GM23338 (cell line): ENCODE measurements around the gene TIMM22. TPM values are rescaled to one million over a fixed set of nuclear protein-coding genes. Genes with fewer than 3 reads are reported as not detected.

ENCODE experiments used
- ATAC-seq: fragments of 200-7000 bp; cut with Tn5 transposase; 3 replicates; pipeline ENCODE4 v1.9.1; 2020
- DNase-seq: peaks from one replicate; pipeline ENCODE4 v3.0.0-alpha.2; 2015; ENCODE audit warnings: low spot score
- H2AFZ ChIP-seq: fragments of 200-600 bp; sonication (generic); 2 replicates; pipeline ENCODE4 v1.8.0; 2016; ENCODE audit warnings: antibody characterized with exemption, mild to moderate bottlenecking, moderate library complexity
- H3F3A ChIP-seq: fragments of 200-600 bp; sonication (generic); replicated peaks from 2 replicates; pipeline ENCODE4 v1.8.0; 2017; ENCODE audit warnings: antibody characterized with exemption, mixed run types, low read depth
- H3K27ac ChIP-seq: fragments of 200-600 bp; sonication (generic); 2 replicates; pipeline ENCODE4 v1.6.1; 2016; ENCODE audit warnings: low read depth
- H3K27me3 ChIP-seq: fragments of 200-600 bp; sonication (generic); 2 replicates; pipeline ENCODE4 v1.8.0; 2016; ENCODE audit warnings: mild to moderate bottlenecking, mixed run types, moderate library complexity; ENCODE audit not compliant: insufficient read depth
- H3K36me3 ChIP-seq: fragments of 200-600 bp; sonication (generic); 2 replicates; pipeline ENCODE4 v1.8.0; 2016; ENCODE audit warnings: mild to moderate bottlenecking; ENCODE audit not compliant: insufficient read depth
- H3K4me1 ChIP-seq: fragments of 200-600 bp; sonication (generic); 2 replicates; pipeline ENCODE4 v1.8.0; 2016; ENCODE audit warnings: mild to moderate bottlenecking, moderate library complexity; ENCODE audit not compliant: insufficient read depth
- H3K4me2 ChIP-seq: fragments of 200-600 bp; sonication (generic); 2 replicates; pipeline ENCODE4 v1.7.1; 2017; ENCODE audit warnings: mixed run types
- H3K4me3 ChIP-seq: fragments of 200-600 bp; sonication (generic); 2 replicates; pipeline ENCODE4 v1.6.1; 2016; ENCODE audit warnings: mixed run types
- H3K79me2 ChIP-seq: fragments of 200-600 bp; sonication (generic); replicated peaks from 2 replicates; pipeline ENCODE4 v1.8.0; 2017; ENCODE audit warnings: mild to moderate bottlenecking; ENCODE audit not compliant: insufficient read depth
- H3K9me2 ChIP-seq: fragments of 200-600 bp; sonication (generic); 2 replicates; pipeline ENCODE4 v1.8.0; 2017; ENCODE audit not compliant: insufficient read depth
- H4K20me1 ChIP-seq: fragments of 200-600 bp; sonication (generic); replicated peaks from 2 replicates; pipeline ENCODE4 v1.8.0; 2017; ENCODE audit warnings: mild to moderate bottlenecking; ENCODE audit not compliant: insufficient read depth
- H3K27ac Mint-ChIP-seq: 2 replicates; pipeline ENCODE4 v1.8.0; 2020; ENCODE audit warnings: inconsistent platforms, mild to moderate bottlenecking, moderate library complexity, mixed read lengths
- H3K27me3 Mint-ChIP-seq: 3 replicates; pipeline ENCODE4 v1.8.0; 2022; ENCODE audit warnings: low read depth, mild to moderate bottlenecking, moderate library complexity, mixed read lengths, inconsistent platforms; ENCODE audit not compliant: insufficient read depth, poor library complexity
- H3K36me3 Mint-ChIP-seq: 3 replicates; pipeline ENCODE4 v1.8.0; 2021; ENCODE audit warnings: low read depth, mild to moderate bottlenecking, inconsistent platforms, moderate library complexity, mixed read lengths
- H3K4me1 Mint-ChIP-seq: 3 replicates; pipeline ENCODE4 v1.8.0; 2020; ENCODE audit warnings: mild to moderate bottlenecking, inconsistent platforms, mixed read lengths
- H3K4me3 Mint-ChIP-seq: 3 replicates; pipeline ENCODE4 v1.8.0; 2021; ENCODE audit warnings: moderate library complexity, mild to moderate bottlenecking, inconsistent platforms, mixed read lengths
- H3K9me3 Mint-ChIP-seq: 3 replicates; pipeline ENCODE4 v1.8.0; 2020; ENCODE audit warnings: moderate library complexity, mild to moderate bottlenecking, inconsistent platforms, mixed read lengths
- CREB1 ChIP-seq: fragments of 250-450 bp; sonication (Bioruptor Pico); IDR thresholded peaks from 2 replicates; pipeline ENCODE4 v1.5.0; 2020; ENCODE audit warnings: low read depth, mild to moderate bottlenecking, moderate library complexity
- EZH2 ChIP-seq: fragments of 200-600 bp; sonication (generic); IDR thresholded peaks from one replicate; pipeline ENCODE4 v1.8.0; 2017; ENCODE audit warnings: antibody characterized with exemption, mild to moderate bottlenecking, low read depth; ENCODE audit not compliant: unreplicated experiment
- EZH2phosphoT487 ChIP-seq: fragments of 200-600 bp; sonication (generic); IDR thresholded peaks from one replicate; pipeline ENCODE4 v1.8.1; 2018; ENCODE audit warnings: antibody characterized with exemption; ENCODE audit not compliant: unreplicated experiment
- JUNB ChIP-seq: IDR thresholded peaks from one replicate; pipeline ENCODE4 v1.6.1; 2016; ENCODE audit warnings: antibody characterized with exemption; ENCODE audit not compliant: unreplicated experiment
- STAT1 ChIP-seq: IDR thresholded peaks from one replicate; pipeline ENCODE4 v1.6.1; 2016; ENCODE audit warnings: antibody characterized with exemption; ENCODE audit not compliant: unreplicated experiment
- ZNF331 ChIP-seq: fragments of 250-450 bp; sonication (Bioruptor Pico); IDR thresholded peaks from 2 replicates; pipeline ENCODE4 v1.5.0; 2020; ENCODE audit warnings: low read depth, mild to moderate bottlenecking, moderate library complexity
- ZNF462 ChIP-seq: fragments of 250-450 bp; sonication (Bioruptor Pico); IDR thresholded peaks from 2 replicates; pipeline ENCODE4 v1.5.0; 2020; ENCODE audit warnings: mild to moderate bottlenecking, moderate library complexity
- polyA plus RNA-seq: library from polyadenylated mRNA; unstranded; fragments of >200 nt; fragmentation: Nextera tagmentation; extraction: Ambion mirVana; gene quantifications from 2 replicates; pipeline ENCODE4 v1.2.1, GENCODE V29; 2016
- total RNA-seq: library from RNA; depleted of rRNA; stranded (reverse); fragments of >200 nt; shearing (Covaris generic); gene quantifications from 2 replicates; pipeline ENCODE4 v1.2.3, GENCODE V29; 2014
- TF ChIP-seq, protein P1 (sequence below): IDR thresholded peaks from one replicate; pipeline ENCODE4 v1.6.1; 2018; ENCODE audit warnings: antibody characterized with exemption; ENCODE audit not compliant: unreplicated experiment
- TF ChIP-seq, protein P2 (sequence below), 2 experiments: fragments of 200-600 bp in 1 of 2; sonication (generic) in 1 of 2; conservative IDR thresholded peaks; 2 replicates each; pipeline versions ENCODE4 v1.5.1 to v1.6.1; 2016 to 2017; ENCODE audit warnings: antibody characterized with exemption in 2 of 2, low read depth in 2 of 2, mild to moderate bottlenecking in 2 of 2, moderate library complexity in 1 of 2

TIMM22 gene
- total and polyA plus RNA-seq, 2 experiments from 2014 or later: 21.9 to 24.4 TPM

DNA sequence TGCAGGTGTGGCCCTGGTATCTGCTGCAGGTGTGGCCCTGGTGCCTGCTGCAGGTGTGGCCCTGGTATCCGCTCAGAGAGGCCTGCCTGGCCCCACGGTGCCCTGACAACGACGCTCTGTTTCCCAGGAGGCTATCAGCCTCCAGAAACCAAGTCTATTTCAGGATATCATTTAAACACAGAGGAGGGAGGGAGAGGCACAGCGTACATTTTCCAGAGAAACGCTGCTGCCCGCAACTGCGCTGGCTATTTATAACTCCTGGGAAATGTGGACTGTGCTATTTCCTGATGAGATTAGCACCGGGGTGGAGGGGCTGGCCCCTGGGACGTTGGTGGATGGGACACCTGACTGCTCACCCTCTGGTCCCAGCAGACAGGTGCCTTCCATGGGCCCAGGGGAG, 22.5 kb downstream of the TIMM22 start (continued):
- TF ChIP-seq ZNF331 (CRISPR knock-in tag) (no peak), EZH2phosphoT487 (no peak), EZH2 (no peak), CREB1 (CRISPR knock-in tag) (no peak)
- TF ChIP-seq, protein P1, sequence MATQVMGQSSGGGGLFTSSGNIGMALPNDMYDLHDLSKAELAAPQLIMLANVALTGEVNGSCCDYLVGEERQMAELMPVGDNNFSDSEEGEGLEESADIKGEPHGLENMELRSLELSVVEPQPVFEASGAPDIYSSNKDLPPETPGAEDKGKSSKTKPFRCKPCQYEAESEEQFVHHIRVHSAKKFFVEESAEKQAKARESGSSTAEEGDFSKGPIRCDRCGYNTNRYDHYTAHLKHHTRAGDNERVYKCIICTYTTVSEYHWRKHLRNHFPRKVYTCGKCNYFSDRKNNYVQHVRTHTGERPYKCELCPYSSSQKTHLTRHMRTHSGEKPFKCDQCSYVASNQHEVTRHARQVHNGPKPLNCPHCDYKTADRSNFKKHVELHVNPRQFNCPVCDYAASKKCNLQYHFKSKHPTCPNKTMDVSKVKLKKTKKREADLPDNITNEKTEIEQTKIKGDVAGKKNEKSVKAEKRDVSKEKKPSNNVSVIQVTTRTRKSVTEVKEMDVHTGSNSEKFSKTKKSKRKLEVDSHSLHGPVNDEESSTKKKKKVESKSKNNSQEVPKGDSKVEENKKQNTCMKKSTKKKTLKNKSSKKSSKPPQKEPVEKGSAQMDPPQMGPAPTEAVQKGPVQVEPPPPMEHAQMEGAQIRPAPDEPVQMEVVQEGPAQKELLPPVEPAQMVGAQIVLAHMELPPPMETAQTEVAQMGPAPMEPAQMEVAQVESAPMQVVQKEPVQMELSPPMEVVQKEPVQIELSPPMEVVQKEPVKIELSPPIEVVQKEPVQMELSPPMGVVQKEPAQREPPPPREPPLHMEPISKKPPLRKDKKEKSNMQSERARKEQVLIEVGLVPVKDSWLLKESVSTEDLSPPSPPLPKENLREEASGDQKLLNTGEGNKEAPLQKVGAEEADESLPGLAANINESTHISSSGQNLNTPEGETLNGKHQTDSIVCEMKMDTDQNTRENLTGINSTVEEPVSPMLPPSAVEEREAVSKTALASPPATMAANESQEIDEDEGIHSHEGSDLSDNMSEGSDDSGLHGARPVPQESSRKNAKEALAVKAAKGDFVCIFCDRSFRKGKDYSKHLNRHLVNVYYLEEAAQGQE: no peak

DNA sequence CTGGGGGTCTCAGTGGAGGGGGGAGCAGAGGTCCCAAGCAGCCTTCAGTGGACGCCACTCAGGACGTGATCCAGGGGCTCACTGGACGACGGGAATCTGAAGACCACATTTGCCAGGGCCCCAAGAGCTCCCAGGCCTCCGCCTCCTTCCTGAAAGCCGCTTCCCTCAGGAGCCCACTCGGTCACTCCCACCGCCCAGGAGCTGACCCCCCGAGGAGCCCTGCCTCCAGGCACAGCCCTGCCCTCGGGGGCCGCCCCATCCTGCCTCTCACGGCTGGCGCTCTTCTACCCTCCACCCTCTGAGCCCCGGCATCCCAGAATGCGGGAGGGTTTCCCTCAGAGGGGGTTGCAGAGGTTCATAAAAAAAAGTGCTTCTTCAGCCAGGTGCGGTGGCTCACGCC, 24.2 kb downstream of the TIMM22 start:
- Histone ChIP-seq H3K4me2 (no peak overlapping the region), H3F3A (no peaks in the 10 kb centered on the region), H3K9me2 (no peaks in the 10 kb centered on the region), H3K27me3 (no peaks in the 10 kb centered on the region), H3K4me1 (no peaks in the 10 kb centered on the region), H3K36me3 (no peaks in the 10 kb centered on the region), H2AFZ (no peak overlapping the region), H3K27ac (no peak overlapping the region), H3K4me3 (no peak overlapping the region), H4K20me1 (no peaks in the 10 kb centered on the region), H3K79me2 (no peaks in the 10 kb centered on the region)
- Mint-ChIP-seq H3K4me1 (peaks cover 5% of the 10 kb centered on the region; the same call in 2 of the 3 replicates), H3K9me3 (no peaks in the 10 kb centered on the region), H3K4me3 (no peak overlapping the region), H3K36me3 (no peaks in the 10 kb centered on the region), H3K27me3 (peaks cover 12% of the 10 kb centered on the region), H3K27ac (no peak overlapping the region)
- no peak for ATAC-seq
- no peak for DNase-seq
- TF ChIP-seq, protein P2, sequence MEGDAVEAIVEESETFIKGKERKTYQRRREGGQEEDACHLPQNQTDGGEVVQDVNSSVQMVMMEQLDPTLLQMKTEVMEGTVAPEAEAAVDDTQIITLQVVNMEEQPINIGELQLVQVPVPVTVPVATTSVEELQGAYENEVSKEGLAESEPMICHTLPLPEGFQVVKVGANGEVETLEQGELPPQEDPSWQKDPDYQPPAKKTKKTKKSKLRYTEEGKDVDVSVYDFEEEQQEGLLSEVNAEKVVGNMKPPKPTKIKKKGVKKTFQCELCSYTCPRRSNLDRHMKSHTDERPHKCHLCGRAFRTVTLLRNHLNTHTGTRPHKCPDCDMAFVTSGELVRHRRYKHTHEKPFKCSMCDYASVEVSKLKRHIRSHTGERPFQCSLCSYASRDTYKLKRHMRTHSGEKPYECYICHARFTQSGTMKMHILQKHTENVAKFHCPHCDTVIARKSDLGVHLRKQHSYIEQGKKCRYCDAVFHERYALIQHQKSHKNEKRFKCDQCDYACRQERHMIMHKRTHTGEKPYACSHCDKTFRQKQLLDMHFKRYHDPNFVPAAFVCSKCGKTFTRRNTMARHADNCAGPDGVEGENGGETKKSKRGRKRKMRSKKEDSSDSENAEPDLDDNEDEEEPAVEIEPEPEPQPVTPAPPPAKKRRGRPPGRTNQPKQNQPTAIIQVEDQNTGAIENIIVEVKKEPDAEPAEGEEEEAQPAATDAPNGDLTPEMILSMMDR (conservative IDR thresholded peaks at IDR 0.05; ENCODE audit: low read depth in 2 of 2): no peak
- TF ChIP-seq JUNB (no peak), STAT1 (no peak), CREB1 (CRISPR knock-in tag) (no peak), ZNF462 (CRISPR knock-in tag) (no peak), EZH2 (no peak), EZH2phosphoT487 (no peak)
- TF ChIP-seq, protein P1: no peak
